HG03108 (cell line): ENCODE measurements around the gene ANKDD1A.
A peak's percentile ranks its signal among the peaks of the same experiment; 100 is the strongest.

Source experiments
- ATAC-seq: cut with Tn5 transposase; IDR thresholded peaks from one replicate; pipeline ENCODE4 v1.9.1; 2021; ENCODE audit warnings: moderate library complexity; ENCODE audit not compliant: unreplicated experiment

The ANKDD1A gene

DNA sequence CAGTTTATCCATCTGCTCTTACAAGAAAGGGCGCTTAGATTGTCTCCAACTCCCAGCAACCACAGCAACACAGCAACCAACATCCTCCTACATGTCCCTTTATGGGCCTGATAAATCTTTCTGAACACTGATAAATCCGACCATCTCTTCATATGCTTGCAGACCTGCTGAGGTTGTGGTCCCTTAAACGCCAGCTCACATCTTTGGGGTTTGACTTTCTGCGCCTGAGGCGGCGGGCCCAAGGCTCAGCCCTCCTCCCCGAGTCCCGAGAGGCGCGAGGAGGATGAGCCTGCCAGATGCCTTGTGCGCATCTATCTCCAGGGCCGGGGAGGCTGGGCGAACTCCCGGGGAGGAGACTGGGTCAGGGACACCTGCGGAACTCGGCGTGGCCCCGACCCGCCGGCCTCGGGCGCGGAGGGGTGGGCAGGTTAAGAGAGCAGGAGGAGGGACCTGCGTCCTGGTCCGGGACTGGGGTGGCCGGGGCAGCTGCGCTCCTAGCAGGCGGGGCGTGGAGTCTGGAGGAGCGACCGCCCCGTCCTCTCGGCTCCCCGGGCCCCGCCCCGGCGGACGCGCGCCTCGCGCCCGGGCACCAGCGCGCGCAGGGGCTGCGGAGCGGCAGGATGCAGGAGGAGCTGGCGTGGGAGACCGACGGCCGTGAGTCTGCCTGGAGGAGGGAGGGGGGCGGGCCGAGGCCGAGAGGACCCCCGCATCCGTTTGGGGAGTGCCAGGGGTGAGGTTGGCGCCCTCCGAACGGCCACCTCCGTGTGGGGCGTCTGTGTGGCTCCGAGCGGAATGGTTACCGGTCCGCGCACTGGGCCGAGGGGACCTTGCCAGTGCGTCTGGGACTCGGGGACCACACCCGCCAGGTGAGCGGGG lies at the start of gene ANKDD1A:
Gene ANKDD1A (plus strand): TSS at position 592 of the 876 bp plus-strand sequence. CDS start 29 bp downstream, at position 621.
- ATAC-seq = peak; percentile 79

- ATAC-seq = no peak
Observed at GRCh38 chr15:64861960-64862359, 49.7 kb upstream of the ANKDD1A start.

- ATAC-seq = no peak
Observed at GRCh38 chr15:64862408-64862807, 49.3 kb upstream of the ANKDD1A start.

- no peak for ATAC-seq
Observed at GRCh38 chr15:64864068-64864467, 47.6 kb upstream of the ANKDD1A start.

GRCh38 chr15:64865126-64865997 lies 46.3 kb upstream of the ANKDD1A start:
- ATAC-seq = peak; percentile 46

DNA sequence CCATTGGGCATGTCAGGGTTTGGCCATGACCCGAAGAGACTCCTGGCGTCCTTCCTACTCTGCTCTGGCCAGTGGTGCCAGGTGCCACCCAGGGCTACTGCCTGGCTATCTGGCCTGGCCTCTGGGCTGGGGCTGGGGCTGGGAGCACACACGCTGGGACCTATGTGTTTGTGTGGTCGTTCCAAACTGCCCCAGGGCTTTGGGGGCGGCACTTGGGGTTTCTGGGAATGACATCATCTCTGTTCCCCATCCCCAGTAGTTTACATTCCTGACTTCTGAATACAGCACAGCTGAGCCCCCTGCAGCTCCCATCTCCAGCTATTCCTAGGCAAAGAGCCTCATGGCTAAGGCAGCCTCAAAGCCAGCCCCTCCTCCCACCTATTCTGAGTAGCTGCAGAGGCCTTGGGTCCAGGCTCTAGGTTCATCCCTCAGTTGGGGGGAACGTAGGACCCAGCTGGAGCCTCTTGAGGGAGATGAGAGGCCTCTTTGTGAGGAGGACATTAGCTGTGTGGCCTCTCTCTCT lies 45.6 kb upstream of the ANKDD1A start:
- no peak for ATAC-seq

DNA sequence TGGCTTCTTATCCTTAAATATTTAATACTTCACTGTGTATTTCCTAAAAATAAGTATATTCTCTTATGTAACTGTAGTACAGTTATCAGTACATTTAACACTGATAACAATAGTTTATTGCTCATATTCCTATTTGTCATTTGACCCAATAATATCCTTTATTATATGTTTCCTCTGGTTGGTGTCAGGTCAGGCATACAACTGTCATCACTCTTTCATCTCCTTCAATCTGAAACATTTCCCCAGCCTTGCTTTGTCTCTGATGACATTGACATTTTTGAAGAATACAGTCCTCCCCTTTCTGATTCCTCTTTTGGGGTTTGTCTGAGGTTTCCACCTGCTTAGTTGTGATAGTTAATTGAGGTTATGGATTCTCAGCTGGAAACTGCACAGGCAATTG lies 42.2 kb upstream of the ANKDD1A start:
- ATAC-seq = no peak

DNA sequence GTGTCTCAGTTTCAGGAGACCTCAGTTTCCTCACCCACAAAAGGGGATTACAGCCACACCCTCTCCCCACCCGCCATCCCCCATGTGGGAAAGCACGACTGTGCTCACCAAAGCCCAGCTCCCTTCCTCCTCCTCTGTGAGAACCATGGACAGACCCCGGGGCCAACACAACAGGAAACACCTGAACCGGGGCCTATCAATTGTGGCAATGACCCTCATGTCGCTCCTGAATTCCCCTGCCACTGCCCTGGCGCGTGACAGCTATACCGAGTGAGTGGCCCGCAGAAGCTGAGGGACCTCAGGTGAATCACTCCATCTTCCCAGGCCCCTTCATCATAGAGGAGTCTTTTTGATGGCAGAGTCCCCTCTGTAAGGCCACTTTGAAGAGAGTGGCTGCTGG lies 41.3 kb upstream of the ANKDD1A start:
- no peak for ATAC-seq

DNA sequence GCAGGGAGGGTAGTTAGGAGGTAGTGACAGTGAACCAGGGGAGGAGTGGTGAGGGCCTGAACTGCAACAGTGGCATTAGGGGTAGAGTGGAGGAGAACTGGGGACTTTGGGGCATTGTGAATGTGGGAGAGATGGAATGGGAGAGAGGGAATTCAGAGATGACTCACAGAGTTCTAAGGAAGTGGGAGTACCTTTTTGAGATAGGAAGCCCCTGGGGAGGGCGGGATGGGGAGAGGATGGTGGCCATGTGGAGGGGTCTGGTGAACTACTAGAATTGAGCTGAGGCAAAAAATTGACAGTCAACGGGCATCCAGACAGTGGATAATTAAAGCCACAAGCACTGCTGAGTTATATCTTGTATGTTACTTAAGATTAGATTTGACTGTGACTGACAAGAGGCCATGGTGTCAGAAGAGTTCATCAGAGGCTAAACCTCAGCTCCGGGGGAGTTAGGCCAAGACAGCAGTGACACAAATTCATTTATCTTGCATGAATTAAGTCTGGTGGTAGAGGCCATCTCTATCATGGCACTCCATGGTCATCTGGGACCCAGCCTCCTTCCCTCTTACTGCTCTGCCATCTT lies 36.0 kb upstream of the ANKDD1A start:
- ATAC-seq = no peak

DNA sequence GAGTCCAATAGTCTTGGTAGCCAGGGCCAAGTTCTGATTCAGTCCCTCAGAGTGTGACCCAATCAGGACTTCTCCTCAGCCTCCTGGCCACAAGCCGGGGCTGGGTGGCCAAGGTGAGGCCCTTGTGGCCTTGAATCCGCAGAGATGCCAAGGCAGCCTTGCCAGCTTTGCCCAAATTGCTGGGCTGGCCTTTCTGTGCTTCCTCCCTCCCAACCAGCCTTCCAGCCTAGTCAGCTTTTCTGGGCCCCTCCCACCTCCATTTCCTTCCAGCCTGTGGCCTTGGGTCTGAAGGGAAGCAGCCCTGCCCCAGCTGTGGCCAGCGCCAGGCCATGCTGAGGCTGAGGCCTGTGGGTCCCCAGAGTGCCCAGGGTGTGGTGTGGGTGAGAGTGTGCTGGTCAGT lies 34.3 kb upstream of the ANKDD1A start:
- ATAC-seq = no peak

GRCh38 chr15:64878705-64879104 lies 33.0 kb upstream of the ANKDD1A start:
- no peak for ATAC-seq

DNA sequence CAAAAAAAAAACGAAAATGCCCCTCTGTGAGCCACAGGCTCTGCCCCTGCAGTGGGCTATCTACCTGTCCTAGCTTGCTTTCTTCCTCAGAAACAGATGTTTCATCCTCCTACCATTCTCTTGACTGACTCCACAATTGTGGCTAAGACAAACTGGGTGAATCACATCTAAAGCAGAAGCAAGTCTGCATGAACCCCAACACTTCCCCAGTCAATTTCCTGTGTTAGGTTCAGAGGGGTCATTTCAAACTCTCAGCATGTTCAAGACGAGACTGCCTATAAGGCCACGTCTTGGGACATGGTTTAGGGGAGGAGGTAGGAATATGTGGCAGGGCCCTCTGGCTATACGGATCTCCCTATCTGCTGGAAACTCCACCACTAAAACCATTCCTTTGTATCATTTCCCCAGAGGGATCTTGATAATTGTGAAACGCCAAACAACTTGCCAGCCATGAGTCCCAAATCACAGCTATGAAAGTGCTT lies 28.6 kb upstream of the ANKDD1A start:
- peak; percentile 46 for ATAC-seq

DNA sequence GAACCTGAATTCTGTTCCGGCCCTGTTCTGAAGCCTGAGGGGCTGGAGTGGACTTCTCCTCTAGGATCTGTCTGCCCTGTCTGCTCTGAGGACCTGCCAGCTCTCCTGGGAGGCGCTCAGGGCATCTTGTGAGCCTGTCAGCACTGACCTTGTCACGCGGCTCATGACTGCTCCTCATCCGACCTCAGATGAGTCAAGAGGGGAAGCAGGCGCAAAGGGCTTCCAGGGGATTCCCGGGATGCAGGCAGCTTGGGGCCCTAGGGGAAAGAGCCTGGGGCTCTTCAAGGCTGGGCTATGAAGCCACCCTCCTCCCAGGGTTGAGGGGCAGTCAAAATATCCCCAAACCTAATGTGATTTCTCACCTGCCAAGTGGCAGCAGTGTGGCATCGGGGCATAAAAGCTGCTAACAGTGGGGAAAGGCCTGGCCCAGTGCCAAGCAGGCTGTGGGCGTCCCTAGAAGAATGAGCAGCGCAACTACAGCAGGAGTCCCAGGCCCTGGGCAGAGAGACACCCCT lies 27.6 kb upstream of the ANKDD1A start:
- peak; percentile 52 for ATAC-seq

DNA sequence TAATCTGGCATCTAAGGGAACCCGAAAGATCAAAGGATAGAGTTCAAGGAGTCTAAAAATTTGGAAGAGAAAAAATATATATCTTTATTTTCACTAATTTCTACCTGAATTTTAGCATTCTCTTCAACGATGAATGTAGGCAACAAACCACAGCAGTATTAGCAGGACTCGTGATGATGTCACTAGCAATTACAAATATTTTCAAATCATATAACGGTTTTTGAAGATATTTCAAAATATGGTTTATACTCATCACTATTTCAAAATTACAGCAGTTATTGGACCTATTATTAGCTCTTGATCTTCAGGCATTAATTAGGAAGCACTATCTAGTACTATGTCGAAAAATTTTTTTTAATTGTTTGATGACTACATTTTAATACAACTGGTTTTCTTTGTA lies 27.0 kb upstream of the ANKDD1A start:
- no peak for ATAC-seq

- ATAC-seq = no peak
Observed at GRCh38 chr15:64888336-64888735, 23.4 kb upstream of the ANKDD1A start.

- ATAC-seq = no peak
Observed at GRCh38 chr15:64891561-64891960, 20.1 kb upstream of the ANKDD1A start.

DNA sequence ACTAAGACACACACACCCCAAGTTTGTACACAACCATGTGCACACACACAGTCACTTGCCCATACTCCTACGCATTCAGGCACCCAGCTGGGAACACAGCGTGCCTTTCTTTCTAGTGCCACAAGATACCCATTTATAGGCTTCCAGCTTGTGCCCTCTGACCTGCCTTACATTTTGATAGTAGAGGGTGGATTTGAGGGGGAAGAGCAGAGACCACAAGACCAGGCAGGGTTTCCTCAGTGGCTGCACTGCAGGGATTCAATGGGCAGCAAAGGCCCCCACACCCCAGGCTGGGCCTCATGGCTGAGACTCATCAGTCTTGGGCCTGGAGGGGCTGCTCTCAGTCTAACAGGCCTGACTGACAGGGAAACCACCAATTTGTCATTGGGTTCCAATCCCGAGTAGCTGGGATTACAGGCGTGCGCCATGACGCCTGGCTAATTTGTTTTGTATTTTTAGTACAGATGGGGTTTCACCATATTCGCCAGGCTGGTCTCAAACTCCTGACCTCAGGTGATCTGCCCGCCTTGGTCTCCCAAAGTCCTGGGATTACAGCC lies 18.8 kb upstream of the ANKDD1A start:
- no peak for ATAC-seq

- ATAC-seq = peak; percentile 58
Observed at GRCh38 chr15:64893481-64894394, 18.0 kb upstream of the ANKDD1A start.

- peak; percentile 40 for ATAC-seq
Observed at GRCh38 chr15:64894395-64895056, 17.2 kb upstream of the ANKDD1A start.
